Measurements from ENCODE around the gene LCE2B. TPM values are rescaled to one million over a fixed set of nuclear protein-coding genes. Genes with fewer than 3 reads are reported as not detected.
A peak's percentile ranks its signal among the peaks of the same experiment; 100 is the strongest.
"Not testable (repeated sequence)": the region's sequence is repeated elsewhere in the genome, so short reads cannot be mapped to it uniquely, and the experiment has no call there.

Gene LCE2B, protein sequence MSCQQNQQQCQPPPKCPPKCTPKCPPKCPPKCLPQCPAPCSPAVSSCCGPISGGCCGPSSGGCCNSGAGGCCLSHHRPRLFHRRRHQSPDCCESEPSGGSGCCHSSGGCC
- total RNA-seq = not detected in 2 replicates

DNA sequence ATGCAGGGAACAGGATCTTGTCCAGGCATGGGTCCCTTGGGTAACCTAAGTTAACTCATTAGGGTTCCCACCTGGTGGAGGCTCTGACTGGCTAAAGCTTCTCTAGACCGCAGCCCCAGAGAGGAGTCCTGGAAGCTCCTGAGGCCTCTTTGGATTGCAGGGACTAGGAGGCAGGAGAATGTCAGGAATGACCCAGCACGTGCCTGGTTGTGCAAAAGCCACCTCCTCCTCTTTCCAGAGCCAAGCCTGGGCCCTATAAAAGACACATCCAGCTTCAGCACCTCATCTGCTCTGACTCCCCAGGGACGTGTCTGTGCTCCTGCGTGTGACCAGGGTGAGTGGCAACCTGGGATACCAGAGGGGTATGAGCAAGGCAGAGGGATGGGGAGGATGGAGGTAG is at the start of gene LCE2B:
Gene LCE2B (plus strand): TSS at position 301 of the 400 bp plus-strand sequence. CDS start 721 bp downstream, outside the sequence.
- H3K4me3 Mint-ChIP-seq; H3K27me3 Mint-ChIP-seq; H3K4me1 Mint-ChIP-seq; H3K9me3 Mint-ChIP-seq; H3K27ac Mint-ChIP-seq; intact Hi-C loops (cut with micrococcal nuclease); H3K36me3 Mint-ChIP-seq (ENCODE audit: low read depth); DNase-seq: not testable (repeated sequence)

DNA sequence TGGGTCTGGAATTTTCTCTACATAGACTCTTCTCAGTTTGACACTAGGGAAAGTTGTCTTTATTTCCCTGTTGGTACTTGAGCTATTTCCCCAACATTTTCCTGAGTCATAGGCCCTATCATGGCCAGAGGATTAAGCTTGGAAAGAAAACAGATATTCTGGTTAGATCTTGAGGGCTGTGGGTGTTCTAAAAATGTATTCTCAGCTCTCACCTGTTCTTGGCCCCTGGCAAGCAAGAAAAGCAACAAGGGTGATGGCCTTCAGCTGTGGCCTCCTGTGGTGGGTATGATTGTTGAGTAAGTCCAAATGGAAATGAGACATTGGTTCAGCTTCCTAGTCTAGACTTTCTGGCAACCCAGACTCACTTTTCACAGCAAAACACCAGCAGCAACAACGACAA is 45.6 kb upstream of the LCE2B start:
- Mint-ChIP-seq H3K36me3 (ENCODE audit: low read depth) (no peaks in the 10 kb centered on the region), H3K9me3 (no peaks in the 10 kb centered on the region), H3K27ac (no peak overlapping the region), H3K4me1 (no peaks in the 10 kb centered on the region), H3K4me3 (no peak overlapping the region), H3K27me3 (peaks cover 5% of the 10 kb centered on the region)
- no peak for DNase-seq
- intact Hi-C loops (cut with micrococcal nuclease) = no loop called here

DNA sequence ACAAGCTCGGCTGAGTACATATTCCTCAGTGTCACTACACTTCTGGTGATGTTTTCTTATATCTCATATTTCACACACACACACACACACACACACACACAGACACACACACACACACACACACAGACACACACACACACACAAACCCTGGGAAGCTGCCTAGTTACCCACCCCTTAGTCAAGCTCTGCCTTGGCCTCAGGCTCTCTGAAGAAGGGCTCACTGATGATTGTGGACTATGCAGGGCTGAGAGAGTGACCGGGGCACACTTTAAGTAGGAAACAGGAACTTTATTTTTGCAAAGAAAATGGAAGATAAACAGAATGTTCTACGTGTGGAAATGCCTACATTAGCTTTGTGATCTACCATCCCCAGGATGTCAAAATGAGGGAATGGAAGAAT is 42.0 kb upstream of the LCE2B start:
- H3K27me3 Mint-ChIP-seq = peaks cover 5% of the 10 kb centered on the region
- no peak overlapping the region for H3K27ac Mint-ChIP-seq
- H3K4me3 Mint-ChIP-seq = no peak overlapping the region
- H3K4me1 Mint-ChIP-seq = no peaks in the 10 kb centered on the region
- no peaks in the 10 kb centered on the region for H3K9me3 Mint-ChIP-seq
- H3K36me3 Mint-ChIP-seq (ENCODE audit: low read depth) = no peaks in the 10 kb centered on the region
- no peak for DNase-seq
- intact Hi-C loops (cut with micrococcal nuclease) = no loop called here

DNA sequence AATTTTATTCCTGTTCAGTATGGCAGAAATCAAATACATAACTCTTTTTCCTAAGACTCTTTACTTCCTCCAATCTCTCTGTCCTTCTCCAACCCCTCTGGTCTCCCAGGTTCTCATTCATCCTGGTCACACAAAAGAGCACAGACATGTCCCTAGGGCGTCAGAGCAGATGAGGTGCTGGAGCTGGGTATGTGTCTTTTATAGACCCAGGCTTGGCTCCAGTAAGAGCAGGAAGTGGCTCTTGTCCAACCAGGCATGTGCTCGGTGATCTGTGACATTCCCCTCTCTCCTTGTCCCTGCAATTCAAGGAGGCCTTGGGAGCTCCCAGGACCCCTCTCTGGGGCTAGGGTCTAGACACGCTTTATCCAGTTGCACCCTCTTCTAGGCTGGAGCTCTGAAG is 40.8 kb upstream of the LCE2B start:
- H3K27me3 Mint-ChIP-seq = peaks cover 6% of the 10 kb centered on the region

DNA sequence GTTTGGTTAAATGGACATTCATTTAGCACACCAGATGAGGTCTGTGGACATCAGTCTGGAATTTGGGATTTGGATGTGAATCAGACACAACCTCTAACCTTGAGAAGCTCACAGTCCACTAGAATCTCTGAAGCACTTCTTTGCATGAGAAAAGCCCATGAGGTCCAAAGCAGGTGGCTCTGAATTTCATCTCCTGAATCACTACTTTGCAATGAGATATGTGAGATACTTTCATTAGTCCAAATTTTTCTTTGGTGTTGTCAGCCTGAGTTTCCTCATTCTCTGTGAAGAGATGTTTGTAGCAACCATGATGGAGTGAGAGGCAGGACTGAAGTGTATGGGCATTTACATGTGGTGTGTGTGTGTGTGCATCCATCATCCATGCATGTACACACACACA is 39.3 kb upstream of the LCE2B start:
- intact Hi-C loops (cut with micrococcal nuclease) = no loop called here
- H3K36me3 Mint-ChIP-seq (ENCODE audit: low read depth) = no peaks in the 10 kb centered on the region
- H3K4me1 Mint-ChIP-seq = no peaks in the 10 kb centered on the region
- DNase-seq = no peak
- peaks cover 15% of the 10 kb centered on the region for H3K27me3 Mint-ChIP-seq
- no peak overlapping the region for H3K4me3 Mint-ChIP-seq
- H3K27ac Mint-ChIP-seq = no peak overlapping the region
- no peaks in the 10 kb centered on the region for H3K9me3 Mint-ChIP-seq

More for the DNA sequence above, 40.8 kb upstream of the LCE2B start:
- Mint-ChIP-seq H3K4me1 (no peaks in the 10 kb centered on the region), H3K36me3 (ENCODE audit: low read depth) (no peaks in the 10 kb centered on the region), H3K27ac (no peak overlapping the region), H3K4me3 (no peak overlapping the region), H3K9me3 (no peaks in the 10 kb centered on the region)
- DNase-seq = no peak
- intact Hi-C loops (cut with micrococcal nuclease) = no loop called here

DNA sequence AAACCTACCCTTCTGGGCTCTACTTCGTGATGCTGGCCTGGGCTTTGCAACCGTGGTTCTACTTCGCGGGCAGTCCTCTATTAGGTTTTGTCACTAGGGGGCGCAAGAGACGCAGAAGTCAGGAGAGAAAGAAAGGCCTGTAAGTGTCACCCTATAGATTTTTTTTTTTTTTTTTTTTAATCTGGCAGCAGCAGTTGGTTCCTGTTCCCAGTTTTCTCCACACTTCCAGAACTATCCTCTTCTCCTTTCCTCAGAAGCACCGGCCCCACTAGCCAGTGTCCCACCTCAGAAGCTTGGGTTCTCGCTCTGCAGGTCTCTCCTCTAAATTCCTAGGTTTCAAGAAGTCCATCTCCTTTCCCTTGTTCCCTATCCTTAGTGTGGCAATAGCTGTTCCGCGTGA is 31.8 kb upstream of the LCE2B start:
- Mint-ChIP-seq H3K36me3 (ENCODE audit: low read depth) (no peaks in the 10 kb centered on the region), H3K27me3 (peaks cover 18% of the 10 kb centered on the region), H3K27ac (no peak overlapping the region), H3K4me3 (no peak overlapping the region), H3K9me3 (no peaks in the 10 kb centered on the region), H3K4me1 (no peaks in the 10 kb centered on the region)
- DNase-seq = peak; percentile 87
- intact Hi-C loops (cut with micrococcal nuclease) = loop anchor here (2.0 kb wide), 1 partner anchor 569 kb away; no protein-coding TSS in a partner anchor

DNA sequence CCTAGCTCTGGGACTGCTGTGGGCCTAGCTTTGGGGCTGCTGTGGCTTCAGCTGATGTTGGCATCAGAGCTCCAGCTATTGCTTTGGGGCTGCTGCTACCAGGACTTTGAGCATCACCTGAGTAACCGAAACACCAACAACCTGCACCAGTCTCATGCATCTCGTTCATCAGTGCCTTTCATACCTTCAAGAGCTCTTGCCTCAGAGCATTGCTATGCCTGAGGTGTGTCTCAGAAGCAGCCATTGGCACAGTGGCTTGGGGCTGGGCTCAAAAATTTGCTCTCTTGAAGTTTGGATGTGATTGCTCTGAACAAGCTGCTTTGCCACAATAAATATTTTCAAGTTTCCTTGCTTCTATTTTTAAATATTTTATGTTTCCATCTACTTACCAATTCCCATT is 29.5 kb upstream of the LCE2B start:
- no peaks in the 10 kb centered on the region for H3K36me3 Mint-ChIP-seq (ENCODE audit: low read depth)
- H3K27ac Mint-ChIP-seq = no peak overlapping the region
- H3K4me1 Mint-ChIP-seq = no peaks in the 10 kb centered on the region
- DNase-seq = no peak
- peaks cover 12% of the 10 kb centered on the region for H3K27me3 Mint-ChIP-seq
- intact Hi-C loops (cut with micrococcal nuclease) = no loop called here
- H3K9me3 Mint-ChIP-seq = no peaks in the 10 kb centered on the region
- no peak overlapping the region for H3K4me3 Mint-ChIP-seq

DNA sequence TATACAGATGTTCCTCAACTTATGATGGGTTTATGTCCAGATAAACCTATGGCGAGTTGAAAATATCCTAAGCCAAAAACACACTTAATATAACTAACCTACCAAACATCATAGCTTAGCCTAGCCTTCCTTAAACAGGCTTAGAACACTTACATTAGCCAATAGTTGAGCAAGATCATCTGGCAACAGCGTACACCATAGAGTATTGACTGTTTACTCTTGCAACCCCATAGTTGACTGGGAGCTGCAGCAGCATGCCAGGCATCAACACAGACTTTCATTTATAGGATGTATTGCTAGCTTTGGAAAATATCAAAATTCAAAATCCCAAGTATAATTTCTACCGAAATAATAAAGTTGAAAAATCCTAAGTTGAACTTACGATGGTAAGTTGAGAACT is 28.2 kb upstream of the LCE2B start:
- no peak overlapping the region for H3K27ac Mint-ChIP-seq
- H3K4me3 Mint-ChIP-seq = no peak overlapping the region
- no peaks in the 10 kb centered on the region for H3K36me3 Mint-ChIP-seq (ENCODE audit: low read depth)
- intact Hi-C loops (cut with micrococcal nuclease) = no loop called here
- peaks cover 9% of the 10 kb centered on the region for H3K27me3 Mint-ChIP-seq
- no peaks in the 10 kb centered on the region for H3K4me1 Mint-ChIP-seq
- DNase-seq = no peak
- no peaks in the 10 kb centered on the region for H3K9me3 Mint-ChIP-seq

DNA sequence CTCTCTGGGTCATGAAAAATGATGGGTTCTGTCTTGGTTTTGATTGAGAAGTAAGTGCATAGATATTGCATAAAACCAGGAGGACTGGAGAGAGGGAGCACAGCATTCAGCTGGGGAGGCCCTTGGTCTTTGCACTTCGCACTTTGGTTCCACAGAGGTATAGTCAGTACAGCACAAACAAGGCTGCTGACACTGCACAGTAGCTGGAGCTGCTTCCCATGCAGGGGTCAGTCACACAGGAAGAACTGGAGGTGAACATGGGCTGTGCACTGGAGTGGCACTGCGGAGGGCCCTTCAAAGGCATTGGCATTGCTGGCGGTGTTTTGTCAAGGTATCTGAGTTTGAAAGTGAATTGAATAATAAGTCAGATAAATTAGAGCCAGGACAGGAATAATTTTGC is 27.3 kb upstream of the LCE2B start:
- Mint-ChIP-seq H3K4me1 (no peaks in the 10 kb centered on the region), H3K27ac (no peak overlapping the region), H3K9me3 (no peaks in the 10 kb centered on the region), H3K36me3 (ENCODE audit: low read depth) (no peaks in the 10 kb centered on the region), H3K27me3 (peaks cover 6% of the 10 kb centered on the region), H3K4me3 (no peak overlapping the region)
- DNase-seq = no peak
- intact Hi-C loops (cut with micrococcal nuclease) = no loop called here

DNA sequence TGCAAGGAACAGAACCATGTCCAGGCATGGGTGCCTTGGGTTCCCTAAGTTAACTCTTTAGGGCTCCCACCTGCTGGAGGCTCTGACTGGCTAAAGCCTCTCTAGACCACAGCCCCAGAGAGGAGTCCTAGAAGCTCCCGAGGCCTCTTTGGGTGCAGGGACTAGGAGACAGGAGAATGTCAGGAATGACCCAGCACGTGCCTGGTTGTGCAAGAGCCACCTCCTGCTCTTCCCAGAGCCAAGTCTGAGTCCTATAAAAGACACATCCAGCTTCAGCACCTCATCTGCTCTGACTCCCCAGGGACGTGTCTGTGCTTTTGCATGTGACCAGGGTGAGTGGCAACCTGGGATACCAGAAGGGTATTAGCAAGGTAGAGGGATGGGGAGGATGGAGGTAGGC is 22.8 kb upstream of the LCE2B start, which contains the start of gene LCE2D:
Gene LCE2D (plus strand): TSS at position 283 of the 400 bp plus-strand sequence. CDS start 726 bp downstream, outside the sequence.
- H3K4me3 Mint-ChIP-seq = no peak within 1 kb of the TSS
- no peaks in the 10 kb centered on the region for H3K36me3 Mint-ChIP-seq (ENCODE audit: low read depth)
- no peak for DNase-seq
- no peaks in the 10 kb centered on the region for H3K9me3 Mint-ChIP-seq
- H3K4me1 Mint-ChIP-seq = no peaks in the 10 kb centered on the region
- H3K27ac Mint-ChIP-seq = no peak within 1 kb of the TSS
- intact Hi-C loops (cut with micrococcal nuclease) = no loop called here
- peaks cover 4% of the 10 kb centered on the region for H3K27me3 Mint-ChIP-seq

DNA sequence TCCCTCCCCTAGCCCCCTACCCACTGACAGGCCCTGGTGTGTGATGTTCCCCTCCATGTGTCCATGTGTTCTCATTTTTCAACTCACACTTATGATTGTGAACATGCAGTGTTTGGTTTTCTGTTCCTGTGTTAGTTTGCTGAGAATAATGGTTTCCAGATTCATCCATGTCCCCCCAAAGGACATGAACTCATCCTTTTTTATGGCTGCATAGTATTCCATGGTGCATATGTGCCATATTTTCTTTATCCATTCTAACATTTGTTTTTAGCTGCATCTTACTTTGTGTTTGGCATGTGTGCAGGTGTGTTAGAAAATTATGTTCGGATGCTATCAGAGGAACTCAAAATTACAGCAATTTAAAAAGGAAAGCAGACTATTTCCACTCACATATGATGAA is 19.8 kb upstream of the LCE2B start:
- H3K27ac Mint-ChIP-seq; H3K4me1 Mint-ChIP-seq; H3K36me3 Mint-ChIP-seq (ENCODE audit: low read depth); H3K27me3 Mint-ChIP-seq; H3K9me3 Mint-ChIP-seq; H3K4me3 Mint-ChIP-seq; DNase-seq; intact Hi-C loops (cut with micrococcal nuclease): not testable (repeated sequence)

DNA sequence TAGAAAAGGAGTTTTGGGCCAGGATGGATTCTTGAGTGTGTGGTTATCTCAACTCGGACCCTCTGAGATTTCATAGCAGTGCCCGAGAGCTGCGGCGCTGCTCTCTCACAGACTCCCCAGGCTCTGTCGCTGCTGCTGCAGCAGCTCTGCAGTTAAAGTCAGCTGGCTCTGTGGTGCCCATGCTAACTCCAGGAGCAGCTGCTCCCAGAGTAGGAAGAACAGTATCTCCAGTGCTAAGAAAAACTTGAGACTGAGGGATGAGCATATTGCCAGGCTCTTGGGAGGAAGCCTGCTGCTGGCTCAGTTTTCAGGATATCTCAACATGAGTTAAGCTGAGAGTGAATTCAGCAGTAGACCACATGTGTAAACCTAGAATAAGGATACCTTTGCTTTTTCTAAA is 18.3 kb upstream of the LCE2B start:
- H3K36me3 Mint-ChIP-seq (ENCODE audit: low read depth) = no peaks in the 10 kb centered on the region
- peaks cover 4% of the 10 kb centered on the region for H3K27me3 Mint-ChIP-seq
- H3K4me1 Mint-ChIP-seq = no peaks in the 10 kb centered on the region
- no peak for DNase-seq
- no peak overlapping the region for H3K27ac Mint-ChIP-seq
- no peak overlapping the region for H3K4me3 Mint-ChIP-seq
- no peaks in the 10 kb centered on the region for H3K9me3 Mint-ChIP-seq
- intact Hi-C loops (cut with micrococcal nuclease) = no loop called here

DNA sequence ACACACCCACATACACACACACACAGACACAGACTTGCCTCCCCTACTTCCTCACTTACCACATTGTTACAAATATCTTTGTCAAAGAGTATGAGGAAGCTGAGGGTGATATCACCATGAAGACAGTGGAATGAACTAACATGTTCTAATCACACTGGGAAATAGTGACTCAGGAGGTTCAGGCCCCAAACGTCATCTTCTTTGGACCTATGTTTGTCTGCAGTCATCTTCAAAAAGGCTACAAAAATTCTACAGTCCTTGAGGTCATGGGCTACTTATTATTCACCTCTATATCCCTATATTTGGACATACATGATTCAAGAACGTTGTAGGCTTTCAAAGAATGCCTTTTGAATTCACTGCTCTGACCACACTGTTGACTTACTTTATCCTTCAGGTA is 12.9 kb upstream of the LCE2B start:
- H3K4me3 Mint-ChIP-seq = no peak overlapping the region
- no peaks in the 10 kb centered on the region for H3K9me3 Mint-ChIP-seq
- H3K4me1 Mint-ChIP-seq = no peaks in the 10 kb centered on the region
- H3K36me3 Mint-ChIP-seq (ENCODE audit: low read depth) = no peaks in the 10 kb centered on the region
- peaks cover 6% of the 10 kb centered on the region for H3K27me3 Mint-ChIP-seq
- no peak for DNase-seq
- H3K27ac Mint-ChIP-seq = no peak overlapping the region
- intact Hi-C loops (cut with micrococcal nuclease) = no loop called here

DNA sequence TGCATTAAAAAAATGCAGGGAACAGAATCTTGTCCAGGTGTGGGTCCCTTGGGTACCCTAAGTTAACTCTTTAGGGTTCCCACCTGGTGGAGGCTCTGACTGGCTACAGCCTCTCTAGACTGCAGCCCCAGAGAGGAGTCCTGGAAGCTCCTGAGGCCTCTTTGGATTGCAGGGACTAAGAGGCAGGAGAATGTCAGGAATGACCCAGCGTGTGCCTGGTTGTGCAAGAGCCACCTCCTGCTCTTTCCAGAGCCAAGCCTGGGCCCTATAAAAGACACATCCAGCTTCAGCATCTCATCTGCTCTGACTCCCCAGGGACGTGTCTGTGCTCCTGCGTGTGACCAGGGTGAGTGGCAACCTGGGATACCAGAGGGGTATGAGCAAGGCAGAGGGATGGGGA is 10.9 kb upstream of the LCE2B start, which contains the start of gene LCE2C:
Gene LCE2C (plus strand): TSS at position 297 of the 400 bp plus-strand sequence. CDS start 737 bp downstream, outside the sequence.
- H3K36me3 Mint-ChIP-seq (ENCODE audit: low read depth); intact Hi-C loops (cut with micrococcal nuclease); H3K4me3 Mint-ChIP-seq; DNase-seq; H3K9me3 Mint-ChIP-seq; H3K27ac Mint-ChIP-seq; H3K27me3 Mint-ChIP-seq; H3K4me1 Mint-ChIP-seq: not testable (repeated sequence)

DNA sequence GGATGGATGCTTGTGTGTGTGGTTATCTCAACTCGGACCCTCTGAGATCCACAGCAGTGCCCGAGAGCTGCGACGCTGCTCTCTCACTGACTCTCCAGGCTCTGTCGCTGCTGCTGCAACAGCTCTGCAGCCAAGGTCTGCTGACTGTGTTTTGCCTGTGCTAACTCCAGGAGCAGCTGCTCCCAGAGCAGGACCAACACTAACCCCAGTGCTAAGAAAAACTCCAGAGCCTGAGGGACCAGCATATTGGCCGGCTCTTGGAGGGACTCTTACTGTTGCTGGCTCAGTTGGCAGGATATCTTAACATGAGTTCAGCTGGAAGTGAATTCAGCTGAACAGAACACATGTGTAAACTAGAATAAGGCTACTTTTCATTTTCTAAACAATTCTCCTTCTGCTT is 6.5 kb upstream of the LCE2B start:
- Mint-ChIP-seq H3K4me1 (no peaks in the 10 kb centered on the region), H3K4me3 (no peak overlapping the region), H3K27me3 (peaks cover 2% of the 10 kb centered on the region), H3K9me3 (no peaks in the 10 kb centered on the region), H3K27ac (no peak overlapping the region), H3K36me3 (ENCODE audit: low read depth) (no peaks in the 10 kb centered on the region)
- intact Hi-C loops (cut with micrococcal nuclease) = no loop called here
- DNase-seq = no peak
